K562 (cell line): ENCODE measurements around the gene LIX1L. TPM values are rescaled to one million over a fixed set of nuclear protein-coding genes. Genes with fewer than 3 reads are reported as not detected.

Experiments used
- ATF7 ChIP-seq: fragments of 450-650 bp; IDR thresholded peaks from 2 replicates; pipeline ENCODE4 v1.7.1; 2014; ENCODE audit warnings: mild to moderate bottlenecking, moderate library complexity
- CHD1 ChIP-seq: fragments of 200-600 bp; sonication (generic); IDR thresholded peaks from one replicate; pipeline ENCODE4 v1.6.1; 2012; ENCODE audit warnings: mild to moderate bottlenecking, moderate library complexity, low read length, inconsistent platforms
- ELF4 ChIP-seq: fragments of 450-650 bp; formaldehyde crosslinking; IDR thresholded peaks from 2 replicates; pipeline ENCODE4 v1.4.0; 2022; ENCODE audit warnings: missing genetic modification characterization
- ETS2 ChIP-seq: IDR thresholded peaks from 2 replicates; pipeline ENCODE4 v1.6.1; 2016; ENCODE audit warnings: borderline replicate concordance, missing genetic modification characterization, mild to moderate bottlenecking, moderate library complexity, missing compliant biosample characterization; ENCODE audit not compliant: poor library complexity, severe bottlenecking
- GABPB2 ChIP-seq: fragments of 250-450 bp; sonication (Bioruptor Pico); conservative IDR thresholded peaks from 2 replicates; pipeline ENCODE4 v1.5.1; 2021; ENCODE audit warnings: mild to moderate bottlenecking
- HEY1 ChIP-seq: fragments of 250-450 bp; sonication (Bioruptor Pico); IDR thresholded peaks from 2 replicates; pipeline ENCODE4 v1.5.0; 2020; ENCODE audit warnings: mild to moderate bottlenecking, moderate library complexity, borderline replicate concordance
- KLF6 ChIP-seq: fragments of 250-450 bp; sonication (Bioruptor Pico); IDR thresholded peaks from 2 replicates; pipeline ENCODE4 v1.4.0; 2020; ENCODE audit warnings: mild to moderate bottlenecking, moderate library complexity, borderline replicate concordance
- MAX ChIP-seq: sonication (generic); formaldehyde crosslinking; IDR thresholded peaks from 2 replicates; pipeline ENCODE4 v1.9.0; 2022; ENCODE audit warnings: mild to moderate bottlenecking, missing genetic modification reagents
- NCOA1 ChIP-seq: fragments of 450-650 bp; IDR thresholded peaks from 2 replicates; pipeline ENCODE4 v1.6.1; 2016; ENCODE audit warnings: low read depth
- NUFIP1 ChIP-seq: fragments of 450-650 bp; IDR thresholded peaks from 2 replicates; pipeline ENCODE4 v1.6.1; 2018; ENCODE audit not compliant: partially characterized antibody
- PRPF4 ChIP-seq: fragments of 200-400 bp; formaldehyde crosslinking; IDR thresholded peaks from one replicate; pipeline ENCODE4 v1.6.1; 2017; ENCODE audit warnings: low read length, low read depth, mild to moderate bottlenecking; ENCODE audit not compliant: insufficient read depth, poor library complexity, severe bottlenecking
- TAL1 ChIP-seq: fragments of 450-650 bp; IDR thresholded peaks from 2 replicates; pipeline ENCODE4 v1.6.1; 2016; ENCODE audit warnings: mild to moderate bottlenecking
- TBL1XR1 ChIP-seq, 2 experiments: IDR thresholded peaks; 2 replicates each; pipeline ENCODE4 v1.6.1; 2012; ENCODE audit warnings: improper control_type of control experiment in 2 of 2, low read length in 2 of 2, mild to moderate bottlenecking in 1 of 2
- TBP ChIP-seq: optimal IDR thresholded peaks from 2 replicates; pipeline ENCODE3; 2011; ENCODE audit warnings: low read depth, low read length, improper control_type of control experiment
- UBTF ChIP-seq, 2 experiments: IDR thresholded peaks; 2 replicates each; pipeline ENCODE4 v1.6.1; 2012; ENCODE audit warnings: improper control_type of control experiment in 2 of 2, low read depth in 2 of 2, low read length in 2 of 2, borderline replicate concordance in 1 of 2
- ZNF224 ChIP-seq: sonication (generic); formaldehyde crosslinking; IDR thresholded peaks from 2 replicates; pipeline ENCODE4 v1.8.0; 2022; ENCODE audit warnings: mild to moderate bottlenecking, missing genetic modification reagents
- ZNF431 ChIP-seq: sonication (generic); formaldehyde crosslinking; IDR thresholded peaks from 2 replicates; pipeline ENCODE4 v1.8.0; 2022; ENCODE audit warnings: mild to moderate bottlenecking, missing genetic modification reagents
- ZNF586 ChIP-seq: fragments of 450-650 bp; formaldehyde crosslinking; conservative IDR thresholded peaks from 2 replicates; pipeline ENCODE4 v1.4.0; 2020; ENCODE audit warnings: mild to moderate bottlenecking, moderate library complexity
- polyA plus RNA-seq, 8 experiments: library from polyadenylated mRNA; depleted of rRNA in 4 of 8; stranded (reverse) in 5 of 8; unstranded in 3 of 8; fragments of >200 nt; fragmentation: Nextera tagmentation in 2 of 8; fragmentation: Illumina TruSeq in 1 of 8; extraction: Ambion mirVana in 2 of 8; extraction: Trizol in 1 of 8; gene quantifications; 2 replicates each; pipeline versions ENCODE4 v1.2.1 to v1.2.3, GENCODE V29; 2011 to 2014; ENCODE audit warnings: inconsistent platforms in 1 of 8, missing spikeins in 1 of 8
- total RNA-seq, 7 experiments: library from RNA; depleted of rRNA in 6 of 7; stranded (reverse); fragments of >200 nt in 6 of 7; fragmentation: Illumina TruSeq in 2 of 7; extraction: Trizol in 2 of 7; gene quantifications; 2 replicates each; pipeline versions ENCODE4 v1.2.1 to v1.2.3, GENCODE V29; 2011 to 2021; ENCODE audit warnings: low replicate concordance in 1 of 7
- TF ChIP-seq, protein P1 (sequence below), 2 experiments: IDR thresholded peaks in 1 of 2; conservative IDR thresholded peaks in 1 of 2; 2 replicates each; pipeline ENCODE4 v1.6.1; 2016; ENCODE audit warnings: low read depth in 2 of 2, mild to moderate bottlenecking in 1 of 2, missing compliant biosample characterization in 1 of 2, missing genetic modification characterization in 1 of 2, moderate library complexity in 1 of 2

LIX1L gene
- total and polyA plus RNA-seq, 9 of the 15 experiments (the other 6 are each of a cell fraction or from before 2014, with no cell fraction given): 4.6 to 26.5 (median 12.5) TPM

- TF ChIP-seq TAL1 (no peak), NUFIP1 (no peak), ZNF586 (CRISPR knock-in tag) (peak; percentile 96), TBL1XR1 (IDR thresholded peaks at IDR 0.05; ENCODE audit: low read length in 2 of 2) (peak in 1 of 2 experiments; percentile 56; a peak in 2 of 4 replicates), ETS2 (tag) (no peak), MAX (CRISPR knock-in tag) (no peak), TBP (no peak), CHD1 (no peak), GABPB2 (CRISPR knock-in tag) (peak; percentile 99), PRPF4 (no peak), ZNF431 (CRISPR knock-in tag) (no peak), HEY1 (CRISPR knock-in tag) (no peak), ZNF224 (CRISPR knock-in tag) (no peak), NCOA1 (no peak), KLF6 (CRISPR knock-in tag) (no peak), ELF4 (CRISPR knock-in tag) (peak; percentile 100), ATF7 (no peak; the same call in 1 of the 2 replicates), UBTF (IDR thresholded peaks at IDR 0.05; ENCODE audit: borderline replicate concordance in 1 of 2, low read depth in 2 of 2, low read length in 2 of 2) (no peak)
- TF ChIP-seq, protein P1, sequence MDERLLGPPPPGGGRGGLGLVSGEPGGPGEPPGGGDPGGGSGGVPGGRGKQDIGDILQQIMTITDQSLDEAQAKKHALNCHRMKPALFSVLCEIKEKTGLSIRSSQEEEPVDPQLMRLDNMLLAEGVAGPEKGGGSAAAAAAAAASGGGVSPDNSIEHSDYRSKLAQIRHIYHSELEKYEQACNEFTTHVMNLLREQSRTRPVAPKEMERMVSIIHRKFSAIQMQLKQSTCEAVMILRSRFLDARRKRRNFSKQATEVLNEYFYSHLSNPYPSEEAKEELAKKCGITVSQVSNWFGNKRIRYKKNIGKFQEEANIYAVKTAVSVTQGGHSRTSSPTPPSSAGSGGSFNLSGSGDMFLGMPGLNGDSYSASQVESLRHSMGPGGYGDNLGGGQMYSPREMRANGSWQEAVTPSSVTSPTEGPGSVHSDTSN (CRISPR knock-in tag; IDR thresholded peaks at IDR 0.05; ENCODE audit: low read depth): no peak
- TF ChIP-seq, protein P1 (tag; conservative IDR thresholded peaks at IDR 0.05; ENCODE audit: low read depth): no peak
These were observed 34.1 kb upstream of the LIX1L start (continued) for GRCh38 chr1:145991735-145992412.
